WI38 (cell line): ENCODE data around the gene MKS1.

Source experiments
- H3K4me3 ChIP-seq: 2 replicates; pipeline ENCODE4 v1.5.1; 2011; ENCODE audit warnings: low read depth, mild to moderate bottlenecking, control low read depth, low read length
- TF ChIP-seq, protein P1 (sequence below): IDR thresholded peaks from 2 replicates; pipeline ENCODE4 v1.5.1; 2012; ENCODE audit warnings: low read depth, mild to moderate bottlenecking, control low read depth, low read length

The MKS1 gene

GRCh38 chr17:58166682-58167081 is 52.4 kb downstream of the MKS1 start, which contains the start of gene OR4D2:
Gene OR4D2, plus strand, starts transcription at chr17:58166982. Its CDS starts 2,674 bp downstream, at chr17:58169656.
- TF ChIP-seq, protein P1, sequence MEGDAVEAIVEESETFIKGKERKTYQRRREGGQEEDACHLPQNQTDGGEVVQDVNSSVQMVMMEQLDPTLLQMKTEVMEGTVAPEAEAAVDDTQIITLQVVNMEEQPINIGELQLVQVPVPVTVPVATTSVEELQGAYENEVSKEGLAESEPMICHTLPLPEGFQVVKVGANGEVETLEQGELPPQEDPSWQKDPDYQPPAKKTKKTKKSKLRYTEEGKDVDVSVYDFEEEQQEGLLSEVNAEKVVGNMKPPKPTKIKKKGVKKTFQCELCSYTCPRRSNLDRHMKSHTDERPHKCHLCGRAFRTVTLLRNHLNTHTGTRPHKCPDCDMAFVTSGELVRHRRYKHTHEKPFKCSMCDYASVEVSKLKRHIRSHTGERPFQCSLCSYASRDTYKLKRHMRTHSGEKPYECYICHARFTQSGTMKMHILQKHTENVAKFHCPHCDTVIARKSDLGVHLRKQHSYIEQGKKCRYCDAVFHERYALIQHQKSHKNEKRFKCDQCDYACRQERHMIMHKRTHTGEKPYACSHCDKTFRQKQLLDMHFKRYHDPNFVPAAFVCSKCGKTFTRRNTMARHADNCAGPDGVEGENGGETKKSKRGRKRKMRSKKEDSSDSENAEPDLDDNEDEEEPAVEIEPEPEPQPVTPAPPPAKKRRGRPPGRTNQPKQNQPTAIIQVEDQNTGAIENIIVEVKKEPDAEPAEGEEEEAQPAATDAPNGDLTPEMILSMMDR: no peak
- H3K4me3 ChIP-seq: no peak within 1 kb of the TSS

DNA sequence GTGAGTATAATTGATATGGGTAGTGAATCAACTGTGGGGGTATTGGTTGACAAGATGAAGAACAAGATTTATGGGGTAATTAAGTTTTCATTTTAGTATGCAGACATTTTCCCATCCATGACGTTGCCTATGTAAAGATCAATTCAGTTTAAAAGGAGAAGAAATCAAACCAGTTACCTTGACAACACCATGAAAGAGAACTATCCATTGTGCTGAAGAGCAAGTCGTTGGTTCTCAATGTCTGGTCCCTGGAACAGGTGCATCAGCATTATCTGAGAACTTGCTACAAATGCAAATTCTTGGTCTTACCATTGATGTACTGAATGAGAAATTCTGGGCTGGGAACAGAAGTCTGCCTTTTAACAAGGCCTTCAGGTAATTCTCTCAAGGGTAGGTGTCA is 53.1 kb downstream of the MKS1 start:
- no peak overlapping the region for H3K4me3 ChIP-seq
- TF ChIP-seq, protein P1: no peak

DNA sequence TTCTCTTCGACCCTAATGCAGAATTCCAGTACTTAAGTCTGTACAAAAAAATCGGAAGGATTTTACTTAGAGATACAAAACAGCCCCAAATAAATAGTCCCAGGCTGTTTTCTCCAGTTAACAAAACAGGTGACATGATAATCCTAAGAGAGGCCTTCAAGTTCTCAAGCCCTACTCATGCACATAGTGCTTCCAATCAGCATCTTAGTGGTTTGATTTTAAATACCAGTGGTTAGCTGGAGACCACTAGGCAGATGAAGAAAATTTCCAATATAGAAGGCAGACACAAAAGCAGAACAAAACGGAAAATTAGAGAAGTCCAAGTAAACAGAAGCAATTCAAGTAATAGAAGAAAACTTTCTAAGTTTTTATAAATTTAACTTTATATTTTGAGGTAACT is 57.5 kb downstream of the MKS1 start:
- H3K4me3 ChIP-seq: no peak overlapping the region
- TF ChIP-seq, protein P1: no peak

- TF ChIP-seq, protein P1: no peak
- H3K4me3 ChIP-seq: no peak overlapping the region
Measured at GRCh38 chr17:58158181-58158580, 60.9 kb downstream of the MKS1 start.

- H3K4me3 ChIP-seq: no peak overlapping the region
- TF ChIP-seq, protein P1: no peak
Measured at GRCh38 chr17:58156839-58157803, 61.9 kb downstream of the MKS1 start.
